Hepatocyte (in vitro differentiated cells): Measurements from ENCODE around the gene ALDH7A1. TPM values are rescaled to one million over a fixed set of nuclear protein-coding genes. Genes with fewer than 3 reads are reported as not detected.

Experiments
- DNase-seq: peaks from one replicate; pipeline ENCODE4 v3.0.0-alpha.2; 2016; ENCODE audit warnings: low spot score
- H2AFZ ChIP-seq: fragments of 200-600 bp; sonication (generic); 2 replicates; pipeline ENCODE4 v1.6.0; 2016; ENCODE audit warnings: antibody characterized with exemption, mild to moderate bottlenecking
- H3K27ac ChIP-seq: fragments of 200-600 bp; sonication (generic); 2 replicates; pipeline ENCODE4 v1.5.1; 2016; ENCODE audit warnings: mild to moderate bottlenecking
- H3K27me3 ChIP-seq: fragments of 200-600 bp; sonication (generic); 2 replicates; pipeline ENCODE4 v1.6.1; 2016
- H3K36me3 ChIP-seq: fragments of 200-600 bp; sonication (generic); replicated peaks from 2 replicates; pipeline ENCODE4 v1.5.1; 2016; ENCODE audit warnings: low read depth; ENCODE audit not compliant: insufficient read depth
- H3K4me1 ChIP-seq: fragments of 200-600 bp; sonication (generic); 2 replicates; pipeline ENCODE4 v1.5.1; 2016; ENCODE audit warnings: mild to moderate bottlenecking, moderate library complexity; ENCODE audit not compliant: insufficient read depth
- H3K4me2 ChIP-seq: fragments of 200-600 bp; sonication (generic); 2 replicates; pipeline ENCODE4 v1.6.0; 2016
- H3K4me3 ChIP-seq: fragments of 200-600 bp; sonication (generic); 2 replicates; pipeline ENCODE4 v1.5.1; 2016; ENCODE audit warnings: mild to moderate bottlenecking
- H3K79me2 ChIP-seq: fragments of 200-600 bp; sonication (generic); 2 replicates; pipeline ENCODE4 v1.6.0; 2017; ENCODE audit warnings: mild to moderate bottlenecking
- H3K9me2 ChIP-seq: fragments of 200-600 bp; sonication (generic); replicated peaks from 2 replicates; pipeline ENCODE4 v1.6.0; 2017; ENCODE audit warnings: mild to moderate bottlenecking; ENCODE audit not compliant: insufficient read depth
- H3K9me3 ChIP-seq: fragments of 200-600 bp; sonication (generic); 2 replicates; pipeline ENCODE4 v1.5.1; 2016; ENCODE audit warnings: low read depth, mild to moderate bottlenecking
- H4K20me1 ChIP-seq: fragments of 200-600 bp; sonication (generic); 2 replicates; pipeline ENCODE4 v1.6.0; 2016; ENCODE audit warnings: mild to moderate bottlenecking; ENCODE audit not compliant: insufficient read depth, poor library complexity, severe bottlenecking
- CTCF ChIP-seq: fragments of 200-600 bp; sonication (generic); IDR thresholded peaks from 2 replicates; pipeline ENCODE4 v1.5.1; 2016; ENCODE audit warnings: antibody characterized with exemption, mild to moderate bottlenecking; ENCODE audit not compliant: poor library complexity
- EZH2 ChIP-seq: fragments of 200-600 bp; sonication (generic); IDR thresholded peaks from 2 replicates; pipeline ENCODE4 v1.6.1; 2016; ENCODE audit warnings: antibody characterized with exemption, mild to moderate bottlenecking, borderline replicate concordance
- EZH2phosphoT487 ChIP-seq: fragments of 200-600 bp; sonication (generic); IDR thresholded peaks from one replicate; pipeline ENCODE4 v1.6.1; 2018; ENCODE audit warnings: antibody characterized with exemption, mild to moderate bottlenecking, low read depth, moderate library complexity; ENCODE audit not compliant: unreplicated experiment, severe bottlenecking
- WGBS: methylation state at CpG from one replicate; pipeline ENCODE4 v1.1.6; 2016; ENCODE audit warnings: low lambda C conversion rate; ENCODE audit errors: missing lambda C conversion rate; 5-methylcytosine and 5-hydroxymethylcytosine counted together
- polyA plus RNA-seq: library from polyadenylated mRNA; unstranded; fragments of >200 nt; fragmentation: Nextera tagmentation; extraction: Ambion mirVana; gene quantifications from 2 replicates; pipeline ENCODE4 v1.2.1, GENCODE V29; 2016
- small RNA-seq: library from RNA; depleted of rRNA; stranded (forward); fragments of <200 nt; gene quantifications from one replicate; pipeline ENCODE3, GENCODE V24; 2014
- total RNA-seq: library from RNA; depleted of rRNA; stranded (reverse); fragments of >200 nt; gene quantifications from 2 replicates; pipeline ENCODE4 v1.2.3, GENCODE V29; 2014

Gene ALDH7A1
- total and polyA plus RNA-seq, 2 experiments from 2014 or later = 50.0 to 107 TPM

GRCh38 chr5:126484253-126484652, 110.8 kb downstream of the ALDH7A1 start:
- 95% methylated on average over 2 of the region's 2 CpGs for WGBS
- no peak for TF ChIP-seq EZH2phosphoT487

GRCh38 chr5:126483156-126483555, 111.9 kb downstream of the ALDH7A1 start:
- no peaks in the 10 kb centered on the region for H3K9me3 ChIP-seq
- WGBS = 53% methylated on average over 3 of the region's 3 CpGs
- H4K20me1 ChIP-seq = no peaks in the 10 kb centered on the region
- H3K27me3 ChIP-seq = no peaks in the 10 kb centered on the region
- no peak overlapping the region for H3K27ac ChIP-seq
- no peak overlapping the region for H3K4me2 ChIP-seq
- H3K4me1 ChIP-seq = no peaks in the 10 kb centered on the region
- no peaks in the 10 kb centered on the region for H3K79me2 ChIP-seq
- no peak for TF ChIP-seq EZH2
- TF ChIP-seq EZH2phosphoT487 = no peak
- no peak for TF ChIP-seq CTCF
- no peak for DNase-seq
- no peak overlapping the region for H2AFZ ChIP-seq
- no peak overlapping the region for H3K4me3 ChIP-seq
- H3K9me2 ChIP-seq = no peaks in the 10 kb centered on the region
- H3K36me3 ChIP-seq = no peaks in the 10 kb centered on the region

More at GRCh38 chr5:126484253-126484652, 110.8 kb downstream of the ALDH7A1 start:
- Histone ChIP-seq H4K20me1 (no peaks in the 10 kb centered on the region), H3K9me2 (no peaks in the 10 kb centered on the region), H3K27me3 (no peaks in the 10 kb centered on the region), H3K36me3 (no peaks in the 10 kb centered on the region), H3K27ac (no peak overlapping the region), H3K4me1 (peaks cover 8% of the 10 kb centered on the region), H3K4me2 (no peak overlapping the region), H3K79me2 (no peaks in the 10 kb centered on the region), H3K9me3 (no peaks in the 10 kb centered on the region), H2AFZ (no peak overlapping the region), H3K4me3 (no peak overlapping the region)
- DNase-seq = no peak

GRCh38 chr5:126482591-126482990, 112.4 kb downstream of the ALDH7A1 start:
- Histone ChIP-seq H3K36me3 (no peaks in the 10 kb centered on the region), H3K4me3 (no peak overlapping the region), H3K27ac (no peak overlapping the region), H3K79me2 (no peaks in the 10 kb centered on the region), H3K9me2 (no peaks in the 10 kb centered on the region), H4K20me1 (no peaks in the 10 kb centered on the region), H3K4me1 (no peaks in the 10 kb centered on the region), H3K9me3 (no peaks in the 10 kb centered on the region), H3K4me2 (no peak overlapping the region), H2AFZ (no peak overlapping the region), H3K27me3 (no peaks in the 10 kb centered on the region)
- WGBS = 85% methylated on average over 1 of the region's 1 CpG
- DNase-seq = no peak
- TF ChIP-seq EZH2phosphoT487 (no peak), EZH2 (no peak), CTCF (no peak)

GRCh38 chr5:126481243-126481642, 113.8 kb downstream of the ALDH7A1 start:
- H3K9me3 ChIP-seq = no peaks in the 10 kb centered on the region
- 95% methylated on average over 2 of the region's 2 CpGs for WGBS
- no peak overlapping the region for H3K27ac ChIP-seq
- H2AFZ ChIP-seq = no peak overlapping the region
- no peaks in the 10 kb centered on the region for H3K4me1 ChIP-seq
- no peaks in the 10 kb centered on the region for H3K36me3 ChIP-seq
- no peaks in the 10 kb centered on the region for H3K79me2 ChIP-seq
- no peaks in the 10 kb centered on the region for H4K20me1 ChIP-seq
- no peaks in the 10 kb centered on the region for H3K9me2 ChIP-seq
- no peak for DNase-seq
- H3K4me2 ChIP-seq = no peak overlapping the region
- no peak for TF ChIP-seq EZH2phosphoT487
- no peak for TF ChIP-seq CTCF
- TF ChIP-seq EZH2 = no peak
- no peaks in the 10 kb centered on the region for H3K27me3 ChIP-seq
- no peak overlapping the region for H3K4me3 ChIP-seq

Small RNA genes lying within 50 kb of the gene (small RNA-seq; reads per million reads assigned to genes)
- gene RNU6-290P = not detected

Other genes starting within 250 kb of the ALDH7A1 start
- gene GRAMD2B, start 171.8 kb downstream of the ALDH7A1 start, total RNA-seq = 24.4 and 32.5 TPM in 2 replicates
- gene GRAMD2B, start 171.8 kb downstream of the ALDH7A1 start, polyA plus RNA-seq = 9.3 and 18.9 TPM in 2 replicates
- gene PHAX, start 5.7 kb upstream of the ALDH7A1 start, total RNA-seq = 59.4 and 65.0 TPM in 2 replicates
- 56.6 and 57.0 TPM in 2 replicates for gene PHAX, start 5.7 kb upstream of the ALDH7A1 start, polyA plus RNA-seq
- gene LMNB1, start 181.9 kb upstream of the ALDH7A1 start, total RNA-seq = 20.5 and 30.8 TPM in 2 replicates
- gene LMNB1, start 181.9 kb upstream of the ALDH7A1 start, polyA plus RNA-seq = 7.5 and 12.9 TPM in 2 replicates